Neural progenitor cell (in vitro differentiated cells): ENCODE results near the gene AFMID.

Experiments
- CTCF ChIP-seq: fragments of 200-600 bp; sonication (generic); IDR thresholded peaks from 2 replicates; pipeline ENCODE4 v1.5.1; 2017; ENCODE audit warnings: antibody characterized with exemption, mild to moderate bottlenecking
- EZH2 ChIP-seq: fragments of 200-600 bp; sonication (generic); IDR thresholded peaks from 2 replicates; pipeline ENCODE4 v1.6.1; 2017; ENCODE audit warnings: antibody characterized with exemption, mild to moderate bottlenecking, moderate library complexity
- EZH2phosphoT487 ChIP-seq: fragments of 200-600 bp; sonication (generic); IDR thresholded peaks from 2 replicates; pipeline ENCODE4 v1.6.1; 2017; ENCODE audit warnings: antibody characterized with exemption

GRCh38 chr17:78232859-78233173 lies 45.7 kb downstream of the AFMID start:
- no peak for TF ChIP-seq CTCF
- TF ChIP-seq EZH2, result no peak
- no peak for TF ChIP-seq EZH2phosphoT487
